Kidney (tissue), 14 donors: Measurements from ENCODE around the gene NRG3. TPM values are rescaled to one million over a fixed set of nuclear protein-coding genes. Genes with fewer than 3 reads are reported as not detected.

Source experiments
- DNase-seq, 5 donors: peaks; one replicate each; pipeline ENCODE4 v3.0.0-alpha.2; 2013 to 2020
- FAIRE-seq: peaks from 2 replicates; lab custom pipeline; 2012; peaks lifted over from hg19 to GRCh38; lab: Jason Lieb, UNC
- H3K27ac ChIP-seq, 2 donors: one replicate each; pipeline ENCODE4 v1.7.0; 2013; ENCODE audit warnings: low read depth in 2 of 2, low read length in 2 of 2, inconsistent platforms in 1 of 2
- H3K27me3 ChIP-seq: one replicate; pipeline ENCODE4 v1.7.1; 2013; ENCODE audit warnings: low read length, inconsistent platforms; ENCODE audit not compliant: control insufficient read depth, insufficient read depth
- H3K36me3 ChIP-seq, 3 donors: one replicate each; pipeline versions ENCODE4 v1.7.0 to v1.7.1; 2013; ENCODE audit warnings: low read length in 3 of 3, control low read depth in 1 of 3, inconsistent platforms in 1 of 3; ENCODE audit not compliant: insufficient read depth in 3 of 3, control insufficient read depth in 2 of 3
- H3K4me1 ChIP-seq, 3 donors: one replicate each; pipeline versions ENCODE4 v1.7.0 to v1.7.1; 2013; ENCODE audit warnings: low read length in 3 of 3, inconsistent platforms in 1 of 3, low read depth in 1 of 3; ENCODE audit not compliant: control insufficient read depth in 2 of 3, insufficient read depth in 2 of 3
- H3K4me3 ChIP-seq, 3 donors: one replicate each; pipeline versions ENCODE4 v1.7.0 to v1.8.1; 2013; ENCODE audit warnings: low read length in 3 of 3, control low read depth in 1 of 3, inconsistent platforms in 1 of 3
- H3K9ac ChIP-seq, 3 donors: one replicate each; pipeline versions ENCODE4 v1.7.0 to v1.7.1; 2013; ENCODE audit warnings: low read length in 3 of 3, control low read depth in 1 of 3, inconsistent platforms in 1 of 3
- H3K9me3 ChIP-seq, 3 donors: one replicate each; pipeline versions ENCODE4 v1.7.0 to v1.7.1; 2013; ENCODE audit warnings: low read length in 3 of 3, control low read depth in 1 of 3, inconsistent platforms in 1 of 3; ENCODE audit not compliant: control insufficient read depth in 2 of 3, insufficient read depth in 1 of 3
- intact Hi-C: fragments of 100-400 bp; cut with DNase I; formaldehyde crosslinking; loops from one replicate; pipeline ENCODE4 v1.11.1; 2022
- polyA plus RNA-seq: library from polyadenylated mRNA; stranded (reverse); fragments of 350-450 nt; fragmentation: Illumina TruSeq; extraction: RNeasy Lipid Tissue Mini Kit (QIAGEN cat#74804); gene quantifications from one replicate; pipeline ENCODE4 v1.2.3, GENCODE V29; 2014; ENCODE audit warnings: low read depth, low replicate concordance; ENCODE audit not compliant: insufficient read depth
- total RNA-seq: library from RNA; stranded (reverse); fragmentation: NEBNext Ultra II Directional; extraction: Animal tissue kit (Norgen Biotek cat#: 25700); gene quantifications from one replicate; pipeline ENCODE4 v1.2.1, GENCODE V29; 2021
- TF ChIP-seq, protein P1 (sequence below): IDR thresholded peaks from 3 replicates; pipeline ENCODE4 v1.5.1; 2012; ENCODE audit warnings: mild to moderate bottlenecking, moderate library complexity, borderline replicate concordance; ENCODE audit not compliant: insufficient read depth; ENCODE audit errors: extremely low read depth
- donor health status: control.
- donor health status: control.
- donor health status: control.
- donor health status: control.
- donor health status: control.
- donor health status: DM: yes; HTN: yes; CAD: no.
- donor health status: Normal renal cell carcinoma (clear cell type).

NRG3 gene
- total and polyA plus RNA-seq, 2 donors from 2014 or later = 0.62 to 5.4 TPM

DNA sequence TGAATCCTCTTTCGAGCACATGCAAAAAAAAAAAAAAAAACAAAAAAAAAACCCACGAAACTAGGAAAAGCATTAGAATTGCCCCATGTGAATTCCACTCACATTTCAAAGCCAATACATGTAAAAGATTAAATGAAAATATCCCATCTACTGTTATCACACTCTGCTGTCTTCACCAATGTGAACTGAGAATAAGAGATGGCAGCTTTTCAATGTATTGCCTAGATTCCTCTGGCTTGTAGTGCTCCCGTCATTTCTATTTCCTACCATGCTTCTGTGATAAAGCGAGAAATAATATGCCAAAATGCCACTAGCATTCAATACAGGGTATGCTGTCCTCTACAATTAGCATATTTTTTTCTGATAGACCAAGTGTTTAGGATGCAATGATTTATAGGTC lies 517.0 kb downstream of the NRG3 start:
- H3K9ac ChIP-seq = no peak overlapping the region
- intact Hi-C loops = no loop called here
- no peak overlapping the region for H3K4me3 ChIP-seq
- no peaks in the 10 kb centered on the region for H3K4me1 ChIP-seq
- DNase-seq (no peak), FAIRE-seq (no peak)
- no peaks in the 10 kb centered on the region for H3K36me3 ChIP-seq
- no peak overlapping the region for H3K27ac ChIP-seq
- no peaks in the 10 kb centered on the region for H3K27me3 ChIP-seq
- H3K9me3 ChIP-seq = no peaks in the 10 kb centered on the region
- TF ChIP-seq, protein P1, sequence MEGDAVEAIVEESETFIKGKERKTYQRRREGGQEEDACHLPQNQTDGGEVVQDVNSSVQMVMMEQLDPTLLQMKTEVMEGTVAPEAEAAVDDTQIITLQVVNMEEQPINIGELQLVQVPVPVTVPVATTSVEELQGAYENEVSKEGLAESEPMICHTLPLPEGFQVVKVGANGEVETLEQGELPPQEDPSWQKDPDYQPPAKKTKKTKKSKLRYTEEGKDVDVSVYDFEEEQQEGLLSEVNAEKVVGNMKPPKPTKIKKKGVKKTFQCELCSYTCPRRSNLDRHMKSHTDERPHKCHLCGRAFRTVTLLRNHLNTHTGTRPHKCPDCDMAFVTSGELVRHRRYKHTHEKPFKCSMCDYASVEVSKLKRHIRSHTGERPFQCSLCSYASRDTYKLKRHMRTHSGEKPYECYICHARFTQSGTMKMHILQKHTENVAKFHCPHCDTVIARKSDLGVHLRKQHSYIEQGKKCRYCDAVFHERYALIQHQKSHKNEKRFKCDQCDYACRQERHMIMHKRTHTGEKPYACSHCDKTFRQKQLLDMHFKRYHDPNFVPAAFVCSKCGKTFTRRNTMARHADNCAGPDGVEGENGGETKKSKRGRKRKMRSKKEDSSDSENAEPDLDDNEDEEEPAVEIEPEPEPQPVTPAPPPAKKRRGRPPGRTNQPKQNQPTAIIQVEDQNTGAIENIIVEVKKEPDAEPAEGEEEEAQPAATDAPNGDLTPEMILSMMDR = no peak

DNA sequence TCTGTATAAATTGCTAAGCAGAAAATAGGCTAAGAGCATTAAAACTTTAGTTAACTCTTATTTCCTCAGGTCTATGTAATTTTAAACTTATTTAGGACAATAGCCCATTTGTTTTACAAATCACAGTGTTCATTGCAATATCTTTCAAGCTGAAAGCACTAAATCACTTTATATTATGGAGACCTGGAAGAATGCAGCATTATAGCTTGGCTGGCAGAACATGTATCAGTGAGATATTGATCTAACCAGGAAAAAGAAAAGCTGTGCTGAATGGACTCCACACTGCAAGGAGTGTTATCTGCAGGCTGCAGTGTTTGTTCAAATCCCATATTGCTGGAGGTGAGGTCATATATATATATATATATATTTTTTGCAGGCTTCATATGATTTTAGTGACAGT lies 517.5 kb downstream of the NRG3 start:
- Histone ChIP-seq H3K36me3 (no peaks in the 10 kb centered on the region), H3K27me3 (no peaks in the 10 kb centered on the region), H3K9ac (no peak overlapping the region), H3K4me1 (no peaks in the 10 kb centered on the region), H3K9me3 (no peaks in the 10 kb centered on the region), H3K27ac (no peak overlapping the region), H3K4me3 (no peak overlapping the region)
- TF ChIP-seq, protein P1 = no peak
- DNase-seq (peak in 2 of 5 donors; percentile 4 to 7), FAIRE-seq (no peak)
- intact Hi-C loops = no loop called here

DNA sequence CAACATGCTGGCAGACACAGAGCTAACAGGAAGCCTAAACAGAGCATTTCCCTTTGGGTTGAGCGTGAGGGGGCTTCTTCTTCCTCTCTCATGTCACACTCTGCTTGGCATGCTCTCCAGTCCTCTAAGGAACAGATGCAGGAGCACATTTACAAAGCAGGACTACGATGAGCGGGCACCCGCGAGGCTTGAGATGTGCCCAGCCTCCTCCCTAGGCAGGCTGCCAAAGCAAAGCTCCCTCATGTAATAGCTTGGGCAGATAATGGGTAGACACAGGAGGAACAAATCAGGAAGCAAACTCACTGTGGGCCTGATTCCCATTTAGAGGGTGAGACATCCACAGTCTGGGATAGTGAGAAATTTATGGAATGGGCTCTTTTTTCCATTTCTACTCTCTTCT lies 519.1 kb downstream of the NRG3 start:
- TF ChIP-seq, protein P1 = no peak
- H3K9me3 ChIP-seq = no peaks in the 10 kb centered on the region
- H3K4me1 ChIP-seq = no peaks in the 10 kb centered on the region
- H3K9ac ChIP-seq = no peak overlapping the region
- FAIRE-seq (no peak), DNase-seq (no peak)
- no peak overlapping the region for H3K4me3 ChIP-seq
- no peaks in the 10 kb centered on the region for H3K27me3 ChIP-seq
- H3K27ac ChIP-seq = no peak overlapping the region
- intact Hi-C loops = no loop called here
- H3K36me3 ChIP-seq = no peaks in the 10 kb centered on the region

DNA sequence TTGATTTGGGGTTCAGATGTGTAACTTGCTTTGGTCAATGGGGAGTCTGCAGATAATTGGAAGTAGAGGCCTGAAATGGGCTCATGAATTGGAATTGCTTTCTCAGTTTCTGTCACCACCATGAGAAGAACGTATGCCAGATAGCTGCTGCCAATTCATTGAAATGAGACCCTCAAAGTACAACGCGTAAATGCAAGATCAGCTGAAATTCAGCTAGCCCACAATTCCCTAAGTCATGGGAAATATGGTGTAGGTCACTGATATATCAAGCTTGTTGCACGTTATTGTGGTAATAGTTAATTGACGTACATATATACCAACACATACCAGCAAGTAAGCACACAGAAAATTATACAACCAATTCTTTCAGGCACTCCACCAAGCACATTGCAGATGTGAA lies 520.0 kb downstream of the NRG3 start:
- H3K4me3 ChIP-seq = no peak overlapping the region
- H3K9me3 ChIP-seq = no peaks in the 10 kb centered on the region
- no peak overlapping the region for H3K27ac ChIP-seq
- DNase-seq (no peak), FAIRE-seq (no peak)
- TF ChIP-seq, protein P1 = no peak
- no peak overlapping the region for H3K9ac ChIP-seq
- H3K36me3 ChIP-seq = no peaks in the 10 kb centered on the region
- H3K27me3 ChIP-seq = no peaks in the 10 kb centered on the region
- H3K4me1 ChIP-seq = no peaks in the 10 kb centered on the region
- intact Hi-C loops = no loop called here
